GM12891 (cell line): ENCODE measurements around the gene F12.

Experiments used
- POLR2A ChIP-seq: IDR thresholded peaks from 2 replicates; pipeline ENCODE4 v1.6.1; 2011; ENCODE audit warnings: low read depth, low read length, control low read depth
- POLR2AphosphoS5 ChIP-seq: IDR thresholded peaks from 2 replicates; pipeline ENCODE4 v1.6.1; 2011; ENCODE audit warnings: low read depth, low read length, control low read depth
- SPI1 ChIP-seq: IDR thresholded peaks from 2 replicates; pipeline ENCODE4 v1.6.1; 2011; ENCODE audit warnings: low read depth, low read length, control low read depth
- TAF1 ChIP-seq: IDR thresholded peaks from 2 replicates; pipeline ENCODE4 v1.6.1; 2011; ENCODE audit warnings: low read depth, low read length, control low read depth

- TF ChIP-seq POLR2A (no peak; the same call in 1 of the 2 replicates), POLR2AphosphoS5 (peak; percentile 60; the same call in 1 of the 2 replicates), TAF1 (no peak), SPI1 (no peak)
Observed at GRCh38 chr5:177427919-177428573, 18.7 kb upstream of the F12 start.
